ENCODE results near the gene KAZN. TPM values are rescaled to one million over a fixed set of nuclear protein-coding genes. Genes with fewer than 3 reads are reported as not detected.

Gene KAZN
- total RNA-seq, 3 donors from 2014 or later: 12.2 to 16.4 (median 16.2) TPM

DNA sequence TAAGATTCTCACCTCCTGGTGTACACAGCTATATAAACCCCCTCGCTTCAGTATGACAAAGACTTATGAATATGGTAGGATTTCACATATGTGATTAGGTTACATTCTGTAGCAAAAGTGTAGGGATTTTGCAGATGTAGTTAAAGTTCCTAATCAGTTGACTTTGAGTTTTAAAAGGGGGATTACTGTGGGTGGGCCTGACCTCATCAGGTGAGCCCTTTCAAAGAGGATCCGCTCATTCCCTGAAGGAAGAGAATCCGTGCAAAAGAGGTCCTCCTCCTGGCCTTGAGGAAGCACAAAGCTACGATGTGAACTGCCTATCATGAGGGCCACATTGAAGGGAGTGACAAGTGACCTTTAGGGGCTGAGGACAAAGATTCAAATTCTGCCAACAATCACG is 30.6 kb upstream of the KAZN start:
- H3K4me1 ChIP-seq: no peaks in the 10 kb centered on the region
- H3K4me3 ChIP-seq: no peak overlapping the region
- H3K27ac ChIP-seq: no peak overlapping the region
- H3K36me3 ChIP-seq: no peaks in the 10 kb centered on the region
- DNase-seq (ENCODE audit: low spot score in 2 of 2): no peak
- peaks cover 6 to 22% of the 10 kb centered on the region in 2 donors for H3K9me3 ChIP-seq
- TF ChIP-seq POLR2A (IDR thresholded peaks at IDR 0.05) (no peak), CTCF (IDR thresholded peaks at IDR 0.05) (no peak), POLR2AphosphoS5 (IDR thresholded peaks at IDR 0.05) (no peak)
- H3K27me3 ChIP-seq: no peaks in the 10 kb centered on the region
- intact Hi-C loops (cut with DNase I; ENCODE audit: low total_unique reads): no loop called here

- Histone ChIP-seq H3K9me3 (peaks cover 6 to 22% of the 10 kb centered on the region in 2 donors), H3K27me3 (no peaks in the 10 kb centered on the region), H3K36me3 (no peaks in the 10 kb centered on the region), H3K27ac (no peak overlapping the region), H3K4me1 (no peaks in the 10 kb centered on the region), H3K4me3 (no peak overlapping the region)
- no peak for TF ChIP-seq POLR2AphosphoS5 (IDR thresholded peaks at IDR 0.05)
- TF ChIP-seq CTCF (IDR thresholded peaks at IDR 0.05): no peak
- no peak for TF ChIP-seq POLR2A (IDR thresholded peaks at IDR 0.05)
- intact Hi-C loops (cut with DNase I; ENCODE audit: low total_unique reads): no loop called here
- DNase-seq (ENCODE audit: low spot score in 2 of 2): no peak
Measured at GRCh38 chr1:14568716-14569355, 29.6 kb upstream of the KAZN start.

GRCh38 chr1:14570514-14570913 is 28.0 kb upstream of the KAZN start:
- Histone ChIP-seq H3K9me3 (peaks cover 6 to 22% of the 10 kb centered on the region in 2 donors), H3K4me1 (no peaks in the 10 kb centered on the region), H3K36me3 (no peaks in the 10 kb centered on the region), H3K27ac (no peak overlapping the region), H3K27me3 (no peaks in the 10 kb centered on the region), H3K4me3 (no peak overlapping the region)
- no peak for DNase-seq (ENCODE audit: low spot score in 2 of 2)
- intact Hi-C loops (cut with DNase I; ENCODE audit: low total_unique reads): no loop called here
- no peak for TF ChIP-seq POLR2A (IDR thresholded peaks at IDR 0.05)
- no peak for TF ChIP-seq POLR2AphosphoS5 (IDR thresholded peaks at IDR 0.05)
- TF ChIP-seq CTCF (IDR thresholded peaks at IDR 0.05): no peak

DNA sequence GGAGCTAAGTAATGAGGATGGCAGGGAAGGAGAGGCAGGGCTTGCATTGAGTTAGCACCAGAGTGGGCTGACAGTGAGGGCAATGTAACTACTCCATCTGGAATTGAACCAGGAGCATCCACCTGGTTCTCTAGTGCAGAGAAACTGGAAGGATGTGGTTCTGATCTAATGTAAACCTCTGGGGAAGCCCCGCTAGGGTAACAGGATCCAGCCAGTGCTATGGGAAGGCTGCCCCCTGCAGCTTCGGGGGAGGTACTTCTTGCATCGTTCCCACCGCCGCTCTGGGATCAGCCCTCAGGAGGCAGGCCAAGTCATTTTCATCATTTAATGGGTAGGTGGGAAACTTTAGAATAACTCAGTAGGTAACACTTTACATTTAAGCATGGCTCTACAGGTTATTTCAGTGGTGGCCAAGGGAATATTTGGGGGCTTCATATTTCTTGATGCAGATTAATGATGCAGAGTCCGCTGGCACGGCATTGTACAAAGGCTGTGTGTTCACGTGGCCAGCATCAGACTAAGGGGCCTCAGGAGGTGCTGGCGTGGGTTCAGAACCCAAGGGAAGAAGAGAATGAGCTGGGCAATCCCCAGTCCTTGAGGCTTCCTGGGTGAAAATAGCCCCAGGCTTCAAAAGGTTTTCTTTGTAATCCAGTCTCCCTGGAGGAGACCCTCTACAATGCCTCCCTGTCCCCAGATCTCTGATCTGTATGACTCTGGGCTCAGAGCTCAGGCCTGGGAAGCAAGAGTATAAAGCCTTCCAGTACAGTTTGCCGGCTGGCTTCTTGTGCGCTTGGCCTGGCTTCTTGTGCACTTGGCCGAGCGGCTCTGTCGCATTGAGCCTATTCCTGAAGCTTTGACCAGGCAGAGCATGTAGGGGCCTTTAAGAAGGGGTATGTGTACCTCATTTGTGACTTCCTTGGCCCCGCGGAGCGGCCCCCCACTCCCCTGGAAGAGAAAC is 26.4 kb upstream of the KAZN start:
- H3K4me1 ChIP-seq: no peaks in the 10 kb centered on the region
- H3K36me3 ChIP-seq: no peaks in the 10 kb centered on the region
- TF ChIP-seq POLR2AphosphoS5 (IDR thresholded peaks at IDR 0.05) (no peak), CTCF (IDR thresholded peaks at IDR 0.05) (no peak), POLR2A (IDR thresholded peaks at IDR 0.05) (no peak)
- no peaks in the 10 kb centered on the region for H3K27me3 ChIP-seq
- DNase-seq (ENCODE audit: low spot score in 2 of 2): no peak
- peaks cover under 1 to 7% of the 10 kb centered on the region in 2 donors for H3K9me3 ChIP-seq
- intact Hi-C loops (cut with DNase I; ENCODE audit: low total_unique reads): no loop called here
- H3K27ac ChIP-seq: no peak overlapping the region
- no peak overlapping the region for H3K4me3 ChIP-seq

GRCh38 chr1:14572861-14573260 is 25.6 kb upstream of the KAZN start:
- peaks cover 0 to 1% of the 10 kb centered on the region in 2 donors for H3K9me3 ChIP-seq
- H3K36me3 ChIP-seq: no peaks in the 10 kb centered on the region
- no peak overlapping the region for H3K27ac ChIP-seq
- H3K4me3 ChIP-seq: no peak overlapping the region
- no peak for DNase-seq (ENCODE audit: low spot score in 2 of 2)
- no peaks in the 10 kb centered on the region for H3K27me3 ChIP-seq
- no peaks in the 10 kb centered on the region for H3K4me1 ChIP-seq
- TF ChIP-seq CTCF (IDR thresholded peaks at IDR 0.05) (no peak), POLR2A (IDR thresholded peaks at IDR 0.05) (no peak), POLR2AphosphoS5 (IDR thresholded peaks at IDR 0.05) (no peak)
- intact Hi-C loops (cut with DNase I; ENCODE audit: low total_unique reads): no loop called here
